GM21447 (cell line): Measurements from ENCODE around the gene SRD5A2.

ENCODE experiments used
- ATAC-seq: cut with Tn5 transposase; IDR thresholded peaks from one replicate; pipeline ENCODE4 v1.9.1; 2021; ENCODE audit not compliant: unreplicated experiment

SRD5A2 gene, protein sequence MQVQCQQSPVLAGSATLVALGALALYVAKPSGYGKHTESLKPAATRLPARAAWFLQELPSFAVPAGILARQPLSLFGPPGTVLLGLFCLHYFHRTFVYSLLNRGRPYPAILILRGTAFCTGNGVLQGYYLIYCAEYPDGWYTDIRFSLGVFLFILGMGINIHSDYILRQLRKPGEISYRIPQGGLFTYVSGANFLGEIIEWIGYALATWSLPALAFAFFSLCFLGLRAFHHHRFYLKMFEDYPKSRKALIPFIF

DNA sequence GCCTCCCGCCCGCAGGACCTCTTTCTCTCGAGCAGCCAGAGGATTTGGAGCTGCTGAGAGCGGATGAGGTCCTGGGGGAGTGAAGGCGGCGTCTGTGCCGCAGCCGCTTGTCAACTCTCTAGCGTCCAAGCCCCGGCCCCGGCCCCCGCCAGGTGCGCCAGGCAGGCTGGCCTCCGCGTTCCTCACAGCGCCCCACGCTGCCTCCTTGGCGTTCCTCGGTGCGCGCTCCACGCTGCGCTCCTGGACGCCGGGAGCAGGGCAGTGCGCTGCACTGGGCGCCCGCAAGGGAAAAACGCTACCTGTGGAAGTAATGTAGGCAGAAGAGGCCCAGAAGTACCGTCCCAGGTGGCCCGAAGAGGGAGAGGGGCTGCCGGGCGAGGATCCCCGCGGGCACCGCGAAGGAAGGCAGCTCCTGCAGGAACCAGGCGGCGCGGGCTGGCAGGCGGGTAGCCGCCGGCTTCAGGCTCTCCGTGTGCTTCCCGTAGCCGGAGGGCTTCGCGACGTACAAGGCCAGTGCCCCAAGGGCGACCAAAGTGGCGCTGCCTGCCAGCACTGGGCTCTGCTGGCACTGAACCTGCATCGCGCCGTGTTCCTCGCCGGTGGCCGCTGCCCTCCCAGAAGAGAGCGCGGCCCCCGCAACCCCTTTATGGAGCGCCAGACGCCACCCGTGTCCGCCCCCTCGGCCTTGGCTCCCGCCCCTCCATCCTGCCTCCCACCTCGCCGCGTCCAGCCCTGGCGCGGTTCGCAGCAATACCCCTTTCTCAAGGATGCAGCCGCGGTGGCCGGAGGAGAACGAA, at the start of gene SRD5A2:
SRD5A2 (minus strand) TSS at position 618 of the 797 bp plus-strand sequence; CDS start at position 580, 38 bp downstream.
- ATAC-seq = no peak

DNA sequence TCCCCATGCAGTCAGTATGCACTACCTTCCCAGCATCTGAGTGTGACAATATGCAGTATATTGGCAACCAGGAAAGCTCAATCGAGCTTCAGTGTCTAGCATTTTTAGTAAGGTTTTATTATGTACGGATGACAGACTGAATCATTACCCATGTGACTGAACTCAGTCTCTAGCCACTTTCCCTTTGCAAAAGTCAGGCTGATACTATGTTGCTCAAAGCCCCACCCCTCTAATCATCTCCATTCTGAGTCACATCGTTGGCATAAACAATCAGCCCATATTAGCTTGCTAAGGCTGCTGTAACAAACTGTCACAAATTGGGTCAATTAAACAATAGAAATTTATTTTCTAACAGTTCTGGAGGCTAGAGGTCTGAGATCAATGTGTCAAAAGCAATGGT, 25.8 kb upstream of the SRD5A2 start:
- no peak for ATAC-seq

DNA sequence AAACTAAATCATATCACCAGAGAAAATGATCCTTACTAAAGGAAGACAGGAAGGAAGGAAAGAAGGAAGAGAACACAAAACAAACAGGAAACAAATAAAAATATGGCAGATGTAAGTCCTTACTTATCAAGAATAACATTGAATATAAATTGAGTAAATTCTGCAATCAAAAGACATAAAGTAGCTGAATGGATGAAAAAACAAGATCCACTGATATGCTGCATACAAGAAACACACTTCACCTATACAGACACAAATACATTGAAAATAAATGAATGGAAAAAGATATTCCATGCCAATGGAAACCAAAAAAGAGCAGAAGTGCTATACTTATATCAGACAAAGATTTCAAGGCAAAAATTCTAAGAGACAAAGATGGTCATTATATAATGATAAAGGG, 18.0 kb upstream of the SRD5A2 start:
- no peak for ATAC-seq

DNA sequence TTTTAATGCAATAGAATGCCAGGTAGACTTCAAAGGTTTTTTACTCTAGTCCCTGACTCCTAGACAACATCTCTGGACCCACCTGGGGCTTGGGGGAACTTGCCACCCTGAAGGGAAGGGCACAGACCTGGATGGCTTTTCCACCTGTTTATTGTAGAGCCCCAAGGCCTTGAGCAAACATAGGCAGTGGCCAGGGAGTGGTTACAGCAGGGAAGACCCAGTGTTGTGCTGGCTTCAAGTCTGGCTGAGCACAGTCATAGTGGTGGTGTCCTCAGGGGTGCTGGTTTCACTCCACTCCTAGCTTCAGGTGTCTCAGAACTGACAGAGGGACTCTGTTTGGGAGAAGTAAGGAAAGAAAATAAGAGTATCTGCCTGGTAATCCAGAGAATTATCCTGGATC, 5.5 kb upstream of the SRD5A2 start:
- no peak for ATAC-seq

DNA sequence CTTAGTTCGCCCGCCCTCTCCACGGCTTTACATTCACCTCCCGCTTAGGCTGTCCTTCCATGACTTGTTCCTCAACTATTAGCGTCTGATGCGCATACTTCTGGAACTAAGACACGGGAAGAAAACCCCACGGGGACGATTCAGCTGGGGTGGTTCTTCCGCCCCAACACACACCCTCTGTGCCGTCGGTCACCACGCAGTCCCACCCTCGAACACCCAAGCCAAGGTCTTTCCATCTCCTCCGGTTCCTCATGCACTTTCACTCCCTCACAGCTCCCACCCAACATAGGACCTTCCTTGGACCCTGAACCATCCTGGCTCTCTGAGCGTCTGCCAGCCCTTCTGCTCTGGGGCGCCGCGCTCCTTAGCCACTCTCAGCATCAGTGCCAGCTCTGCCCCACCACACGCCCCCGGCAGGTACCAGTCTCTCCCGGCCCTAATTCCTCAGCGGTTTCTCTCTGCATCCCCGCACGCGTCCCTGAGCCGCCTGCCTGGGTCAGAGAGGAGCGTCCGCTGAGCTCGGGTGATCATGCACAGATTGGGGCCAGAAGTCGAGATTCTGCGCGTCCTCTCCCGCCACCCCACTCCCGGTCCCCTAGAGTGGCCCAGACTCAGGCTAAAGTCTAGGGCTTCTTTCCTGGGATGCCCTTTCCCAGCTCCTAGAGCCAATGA, 522 bp upstream of the SRD5A2 start:
- no peak for ATAC-seq

DNA sequence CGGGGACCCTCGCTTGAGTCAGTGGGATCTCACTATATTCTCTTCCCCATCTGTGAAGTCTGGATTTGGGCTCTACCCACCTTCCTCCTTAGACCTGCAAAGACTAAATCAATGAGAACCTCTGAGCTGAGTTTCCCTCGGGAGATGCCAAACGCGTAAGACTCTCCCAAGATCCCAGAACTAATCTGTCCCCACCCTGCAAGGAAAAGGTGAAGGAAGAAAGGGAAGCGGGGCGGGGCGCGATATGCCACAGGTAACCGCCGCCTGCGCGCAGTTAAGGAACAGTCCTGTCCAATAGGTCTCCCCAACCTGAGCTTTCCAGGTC, 780 bp downstream of the SRD5A2 start:
- ATAC-seq = no peak

DNA sequence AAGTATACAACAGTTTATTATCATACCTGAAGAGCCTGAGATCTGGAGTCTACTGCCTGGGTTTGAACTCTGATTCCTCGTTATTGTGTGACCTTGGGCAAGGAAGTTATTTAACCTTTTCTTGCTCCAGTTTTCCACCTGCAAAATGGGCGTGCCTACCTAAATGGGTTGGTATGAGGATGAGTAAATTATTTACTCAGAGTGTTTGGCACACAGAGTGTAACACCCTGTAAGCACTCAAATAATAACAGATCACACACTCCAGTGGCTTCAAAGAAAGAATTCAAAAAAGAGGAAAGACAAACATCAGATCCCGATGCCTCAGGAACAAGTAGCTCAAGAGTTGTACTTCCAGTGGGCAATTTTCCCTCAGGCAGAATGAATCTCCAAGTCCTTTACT, 2.4 kb downstream of the SRD5A2 start:
- no peak for ATAC-seq

DNA sequence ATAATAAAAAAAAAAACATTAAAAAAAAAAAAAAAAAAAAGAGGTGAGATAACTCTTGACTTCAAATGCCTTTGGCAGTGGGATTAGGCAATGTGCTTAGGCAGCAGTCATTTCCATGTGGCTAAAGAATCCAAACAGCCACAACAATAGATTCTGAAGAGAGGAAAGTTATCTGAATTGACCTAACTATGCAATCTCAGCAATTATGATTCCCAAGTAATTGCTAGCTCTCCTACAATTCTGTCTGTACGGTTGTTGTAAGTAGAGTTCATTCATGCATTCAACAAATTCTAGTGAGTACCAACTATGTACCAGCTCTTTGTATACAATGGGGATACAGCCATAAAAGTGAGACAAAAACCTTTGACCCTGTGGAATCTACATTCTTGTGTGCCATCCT, 3.6 kb downstream of the SRD5A2 start:
- ATAC-seq = no peak

DNA sequence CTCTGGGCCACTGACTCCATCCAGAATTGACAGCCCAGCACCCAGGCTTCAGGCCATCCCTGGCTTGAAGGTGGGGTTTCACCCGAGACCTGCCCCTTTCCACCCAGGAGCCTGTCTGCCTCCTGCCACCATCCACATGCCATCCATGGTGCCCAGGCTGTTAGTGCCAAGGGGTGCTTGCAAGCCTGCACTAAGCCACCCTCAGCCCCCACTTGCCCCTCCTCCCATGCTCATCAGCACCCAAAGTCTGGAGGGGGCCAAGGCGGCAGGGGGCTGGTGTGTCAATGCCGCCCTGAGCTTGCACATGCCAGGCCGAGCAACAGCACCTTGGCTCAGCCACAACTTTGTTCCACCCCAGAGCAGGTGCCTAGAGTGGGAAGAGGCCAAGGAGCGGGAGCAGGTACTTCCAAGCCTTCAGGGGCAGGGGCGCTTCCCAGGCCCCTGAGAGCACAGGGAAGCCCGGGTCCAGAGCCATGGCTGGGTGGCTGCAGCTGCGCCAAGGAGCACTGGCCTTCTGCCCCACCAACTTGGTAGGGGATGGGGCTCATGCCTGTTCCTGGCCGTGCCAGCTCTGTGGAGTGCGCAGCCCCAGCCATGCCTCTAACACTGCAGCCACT, 12.0 kb downstream of the SRD5A2 start:
- ATAC-seq = no peak

DNA sequence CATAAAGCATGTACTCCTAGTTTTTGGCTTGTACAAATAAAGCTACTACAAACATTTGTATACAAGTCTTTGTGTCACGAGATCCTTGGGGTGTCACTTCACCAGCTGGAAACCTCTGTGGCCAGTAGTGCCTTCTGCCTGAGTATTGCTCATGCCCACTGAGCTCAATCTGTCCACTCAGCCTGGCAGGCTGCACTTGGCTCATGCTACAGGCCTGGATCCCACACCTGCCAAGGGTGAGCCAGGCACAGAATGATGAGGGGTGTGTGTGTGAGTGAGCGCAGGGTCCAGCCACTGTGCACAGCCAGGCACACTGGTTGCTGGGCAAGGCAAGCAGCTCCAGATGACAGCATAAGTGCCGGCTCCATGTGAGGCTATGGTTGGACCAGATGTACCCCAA, 13.1 kb downstream of the SRD5A2 start:
- no peak for ATAC-seq

DNA sequence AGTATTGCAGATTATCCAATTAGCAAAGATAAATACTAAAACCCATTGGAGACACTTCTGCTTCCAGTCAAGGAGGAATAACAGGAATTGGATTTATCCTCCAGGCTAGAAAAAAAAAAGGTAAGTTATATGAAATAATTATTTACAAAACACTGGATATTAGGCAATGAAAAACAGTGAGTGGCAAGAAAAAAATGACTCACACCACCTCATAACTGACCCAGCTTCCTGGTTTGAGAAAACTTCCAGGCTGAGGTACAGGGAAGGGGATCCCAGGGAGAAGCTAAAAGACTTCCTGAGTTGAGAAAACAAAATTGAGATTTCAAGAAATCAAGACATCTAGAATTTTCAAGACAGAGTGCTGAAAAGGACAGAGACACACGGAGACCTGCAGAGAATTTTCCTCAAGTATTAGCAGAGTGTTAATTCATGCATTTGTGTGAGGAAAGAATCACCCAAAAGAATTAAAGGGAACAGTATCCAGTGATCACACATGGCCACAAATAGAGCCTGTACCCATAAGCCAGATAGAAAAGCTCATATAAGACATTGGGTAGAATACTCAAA, 17.4 kb downstream of the SRD5A2 start:
- ATAC-seq = no peak

DNA sequence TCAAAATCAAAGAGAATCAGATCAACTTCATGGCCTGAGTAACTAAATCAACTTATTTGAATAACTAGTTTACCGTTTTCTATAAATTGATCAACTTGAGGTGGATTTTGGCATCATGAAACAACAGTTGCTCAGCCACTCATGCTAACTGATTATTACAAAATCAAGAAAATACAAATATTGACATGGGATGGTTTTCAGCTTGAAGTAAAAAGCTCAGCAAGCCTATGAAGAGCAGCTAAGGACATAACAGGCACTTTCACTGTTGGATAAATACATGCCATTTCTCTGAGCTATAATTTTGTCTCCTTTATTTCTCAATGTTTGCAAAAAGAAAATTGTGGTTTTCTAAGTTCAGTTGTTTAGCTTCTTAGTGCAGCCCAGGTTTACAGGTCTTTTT, 18.9 kb downstream of the SRD5A2 start:
- no peak for ATAC-seq

DNA sequence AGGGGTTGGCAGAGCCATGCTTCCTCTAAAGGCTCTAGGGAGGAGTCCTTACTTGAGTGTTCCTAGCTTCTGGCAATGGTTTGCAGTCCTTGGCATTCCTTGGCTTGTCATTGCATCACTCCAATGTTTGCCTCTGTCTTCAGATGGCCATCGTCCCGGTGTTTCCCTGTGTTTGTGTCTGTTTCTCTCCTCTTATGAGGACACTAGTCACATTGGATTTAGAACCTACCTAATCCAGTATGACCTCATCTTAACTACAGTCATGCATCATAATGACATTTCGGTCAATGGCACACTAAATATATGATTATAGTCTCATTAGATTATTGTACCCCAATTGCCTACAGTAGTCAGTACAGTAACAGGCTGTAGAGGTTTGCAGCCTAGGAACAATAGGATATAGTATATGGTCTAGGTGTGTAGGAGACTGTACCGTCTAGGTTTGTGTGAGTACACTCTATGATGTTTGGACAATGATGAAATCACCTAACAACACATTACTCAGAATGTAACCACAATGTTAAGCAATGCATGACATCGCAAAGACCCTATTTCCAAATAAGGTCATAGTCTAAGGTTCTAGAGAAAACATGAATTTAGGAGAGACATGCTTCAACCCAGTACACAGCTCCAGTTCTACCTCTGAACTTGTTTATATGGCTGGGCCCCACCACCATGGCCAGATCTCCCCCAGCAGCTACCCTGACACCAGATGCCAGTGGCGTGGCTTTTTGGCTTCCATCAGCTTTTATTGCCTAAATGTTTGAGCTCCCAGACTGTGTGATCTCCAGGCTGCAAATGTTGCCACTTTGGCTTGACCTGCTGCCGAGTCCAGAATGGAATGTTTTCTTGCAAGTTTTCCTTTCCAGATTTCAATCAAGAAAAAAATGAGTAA, 22.1 kb downstream of the SRD5A2 start:
- ATAC-seq = no peak

DNA sequence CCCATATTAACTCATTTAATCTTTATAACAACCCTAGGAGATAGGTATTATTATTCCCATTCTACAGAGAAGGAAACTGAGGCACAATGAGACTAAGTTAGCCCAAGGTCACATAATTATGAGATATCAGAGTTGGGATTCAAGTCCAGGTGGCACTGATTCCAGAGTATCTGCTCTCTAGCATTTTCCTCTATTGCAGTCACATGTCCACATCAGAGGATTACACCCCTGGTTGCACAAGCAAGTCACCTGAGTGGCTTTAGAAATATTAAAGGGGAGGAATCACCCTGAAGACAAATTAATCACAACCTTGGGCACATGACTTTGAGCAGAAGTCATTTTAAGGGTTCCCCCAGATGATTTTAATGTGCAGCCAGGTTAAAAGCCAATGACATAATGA, 23.8 kb downstream of the SRD5A2 start:
- ATAC-seq = no peak

DNA sequence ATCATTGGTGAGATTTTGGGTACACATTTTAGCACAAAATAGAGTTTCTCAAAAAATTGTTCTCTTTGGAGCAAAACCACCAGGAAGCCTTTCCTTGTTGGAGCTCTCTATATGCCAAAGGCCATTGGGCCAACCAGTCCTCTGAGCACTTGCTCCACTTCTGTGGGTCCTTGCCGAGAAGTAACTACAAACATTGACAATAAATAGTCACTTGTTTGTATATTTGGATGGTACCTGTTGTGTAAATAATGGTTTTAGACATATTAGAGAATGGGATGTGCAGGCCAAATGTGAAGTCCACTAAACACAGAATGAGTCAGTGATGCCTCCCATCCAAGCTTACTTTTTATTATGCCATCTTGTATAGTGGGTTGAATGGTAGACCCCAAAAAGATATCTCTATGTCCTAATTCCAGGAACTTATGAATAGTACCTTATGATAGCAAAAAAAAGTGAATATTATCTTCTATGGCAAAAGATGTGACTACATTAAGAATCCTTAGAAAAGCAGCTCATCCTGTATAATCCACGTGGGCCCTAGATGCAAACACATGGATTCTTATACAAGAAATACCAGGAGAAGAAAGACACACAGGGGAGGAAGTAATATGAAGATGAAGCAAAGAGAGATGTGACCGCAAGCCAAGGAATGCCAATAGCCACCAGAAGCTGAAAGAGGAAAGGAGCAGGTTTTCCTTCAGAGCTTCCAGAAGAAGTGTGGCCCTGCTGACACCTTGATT, 24.6 kb downstream of the SRD5A2 start:
- ATAC-seq = no peak

DNA sequence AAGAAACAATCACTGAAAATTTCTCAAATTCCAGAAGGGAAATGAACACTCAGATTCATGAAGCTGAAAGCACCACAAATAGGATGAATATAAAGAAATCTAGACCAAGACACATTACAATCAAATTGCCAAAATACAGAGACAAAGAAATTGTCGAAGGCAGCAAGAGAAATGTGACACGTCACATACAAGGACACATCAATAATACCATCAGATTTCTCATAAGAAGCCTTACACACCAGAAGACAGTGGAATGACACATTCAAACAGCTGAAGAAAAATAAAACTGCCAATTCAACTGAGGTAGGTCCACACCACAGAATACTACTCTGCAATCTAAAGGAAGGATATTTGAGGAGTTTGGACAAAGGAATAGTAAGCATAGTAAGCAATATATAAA, 27.4 kb downstream of the SRD5A2 start:
- no peak for ATAC-seq

DNA sequence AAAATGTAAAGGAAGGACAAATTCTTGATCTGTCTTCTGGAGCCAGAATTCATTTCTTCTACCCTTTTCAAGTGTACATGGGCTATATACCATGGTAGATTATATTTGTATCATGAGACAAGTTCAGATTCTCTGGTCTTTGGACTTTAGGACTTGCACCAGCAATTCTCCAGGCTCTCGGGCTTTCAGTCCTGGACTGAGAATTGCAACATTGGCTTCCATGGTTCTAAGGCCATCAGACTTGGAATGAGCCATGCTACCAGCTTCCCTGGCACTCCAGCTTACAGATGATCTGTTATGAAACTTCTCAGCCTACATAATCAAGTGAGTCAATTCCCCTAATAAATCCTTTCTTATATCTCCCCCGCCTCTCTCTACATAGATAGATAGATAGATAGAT, 33.3 kb downstream of the SRD5A2 start:
- ATAC-seq = no peak

DNA sequence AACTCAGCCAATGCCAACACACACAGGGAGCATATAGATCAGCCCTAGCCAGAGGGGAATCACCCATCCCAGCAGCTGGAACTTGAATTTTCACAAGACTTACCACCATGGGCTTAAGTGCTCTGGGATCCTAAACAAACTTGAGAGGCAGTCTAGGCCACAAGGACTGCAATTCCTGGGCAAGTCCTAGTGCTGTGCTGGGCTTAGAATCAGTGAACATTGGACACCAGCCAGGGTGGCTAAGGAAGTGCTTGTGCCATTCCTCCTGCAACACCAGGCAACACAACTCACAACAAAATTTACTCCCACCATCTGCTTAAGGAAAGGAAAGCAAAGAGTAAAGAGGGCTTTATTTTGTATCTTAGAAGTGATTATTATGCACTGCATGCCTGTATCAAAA, 38.9 kb downstream of the SRD5A2 start:
- ATAC-seq = no peak

DNA sequence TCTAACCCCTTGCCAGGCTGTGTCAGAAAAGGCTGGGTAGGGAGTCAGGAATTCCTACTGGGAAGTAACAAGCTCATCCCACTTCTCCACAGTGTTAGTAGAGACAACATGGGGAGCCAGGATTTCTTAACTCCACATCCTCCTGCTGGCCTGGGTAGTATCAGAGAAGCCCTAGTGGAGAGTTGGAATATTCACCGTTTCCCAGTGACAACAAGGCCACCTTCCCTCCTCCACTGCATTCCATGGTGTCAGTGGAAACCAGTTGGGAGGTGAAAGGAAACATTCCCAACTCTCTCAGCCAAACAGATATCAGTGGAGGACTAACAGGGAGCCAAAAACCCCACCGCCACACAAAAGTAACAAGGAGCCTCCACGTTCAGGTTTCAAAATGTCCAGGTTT, 41.2 kb downstream of the SRD5A2 start:
- no peak for ATAC-seq

DNA sequence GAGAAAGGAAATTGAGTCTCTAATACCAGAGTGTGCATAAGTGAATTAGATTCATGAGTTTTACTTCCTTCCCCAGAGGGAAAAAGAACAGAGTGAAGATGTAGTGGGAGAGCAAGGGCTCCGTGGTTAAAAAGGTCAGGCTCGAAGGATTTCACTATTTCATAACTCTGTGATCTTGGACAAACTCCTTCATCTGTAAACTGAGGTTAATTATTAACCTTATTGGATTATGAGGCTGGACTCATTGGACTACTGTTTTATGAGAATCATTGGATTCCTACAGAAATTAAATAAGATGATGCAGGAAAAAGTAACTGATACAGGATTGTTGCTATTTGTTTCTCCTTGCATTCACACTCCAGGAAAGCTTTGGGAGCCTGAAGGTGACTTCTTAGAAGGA, 45.0 kb downstream of the SRD5A2 start:
- ATAC-seq = no peak
